HG02981 (cell line): ENCODE measurements around the gene ZSWIM6.

ENCODE experiments used
- ATAC-seq: cut with Tn5 transposase; IDR thresholded peaks from one replicate; pipeline ENCODE4 v1.9.1; 2021; ENCODE audit warnings: mild to moderate bottlenecking, moderate library complexity; ENCODE audit not compliant: unreplicated experiment

Gene ZSWIM6

GRCh38 chr5:61331407-61332357 lies at the start of gene ZSWIM6:
Gene ZSWIM6 (plus strand): TSS chr5:61332258. CDS start chr5:61332273, 15 bp downstream.
- ATAC-seq, result peak; percentile 78

GRCh38 chr5:61283471-61283870 lies 48.6 kb upstream of the ZSWIM6 start:
- no peak for ATAC-seq

- no peak for ATAC-seq
Measured at GRCh38 chr5:61285531-61285930, 46.5 kb upstream of the ZSWIM6 start.

GRCh38 chr5:61286446-61287132 lies 45.5 kb upstream of the ZSWIM6 start:
- no peak for ATAC-seq

- no peak for ATAC-seq
Measured at GRCh38 chr5:61287474-61287873, 44.6 kb upstream of the ZSWIM6 start.

- ATAC-seq, result no peak
Measured at GRCh38 chr5:61289241-61289640, 42.8 kb upstream of the ZSWIM6 start.

- no peak for ATAC-seq
Measured at GRCh38 chr5:61289669-61290306, 42.3 kb upstream of the ZSWIM6 start.

- ATAC-seq, result no peak
Measured at GRCh38 chr5:61290791-61291210, 41.3 kb upstream of the ZSWIM6 start.

GRCh38 chr5:61292062-61292657 lies 39.9 kb upstream of the ZSWIM6 start:
- ATAC-seq, result no peak

- no peak for ATAC-seq
Measured at GRCh38 chr5:61293071-61293470, 39.0 kb upstream of the ZSWIM6 start.

GRCh38 chr5:61293873-61294272 lies 38.2 kb upstream of the ZSWIM6 start:
- ATAC-seq, result no peak

- no peak for ATAC-seq
Measured at GRCh38 chr5:61295365-61295764, 36.7 kb upstream of the ZSWIM6 start.

GRCh38 chr5:61298066-61298465 lies 34.0 kb upstream of the ZSWIM6 start:
- ATAC-seq, result no peak

- no peak for ATAC-seq
Measured at GRCh38 chr5:61298580-61298979, 33.5 kb upstream of the ZSWIM6 start.

GRCh38 chr5:61299261-61299681 lies 32.8 kb upstream of the ZSWIM6 start:
- no peak for ATAC-seq

- ATAC-seq, result no peak
Measured at GRCh38 chr5:61301341-61302199, 30.5 kb upstream of the ZSWIM6 start.

GRCh38 chr5:61302200-61302563 lies 29.9 kb upstream of the ZSWIM6 start:
- ATAC-seq, result no peak

- ATAC-seq, result no peak
Measured at GRCh38 chr5:61303346-61303745, 28.7 kb upstream of the ZSWIM6 start.

GRCh38 chr5:61304590-61305381 lies 27.3 kb upstream of the ZSWIM6 start:
- no peak for ATAC-seq
